NCI-H446 (cell line): Measurements from ENCODE around the gene TCTN2.

ENCODE experiments used
- DNase-seq, 2 experiments: peaks; one replicate each; lab custom pipeline; 2025; lab: John Stamatoyannopoulos, UW

TCTN2 gene

DNA sequence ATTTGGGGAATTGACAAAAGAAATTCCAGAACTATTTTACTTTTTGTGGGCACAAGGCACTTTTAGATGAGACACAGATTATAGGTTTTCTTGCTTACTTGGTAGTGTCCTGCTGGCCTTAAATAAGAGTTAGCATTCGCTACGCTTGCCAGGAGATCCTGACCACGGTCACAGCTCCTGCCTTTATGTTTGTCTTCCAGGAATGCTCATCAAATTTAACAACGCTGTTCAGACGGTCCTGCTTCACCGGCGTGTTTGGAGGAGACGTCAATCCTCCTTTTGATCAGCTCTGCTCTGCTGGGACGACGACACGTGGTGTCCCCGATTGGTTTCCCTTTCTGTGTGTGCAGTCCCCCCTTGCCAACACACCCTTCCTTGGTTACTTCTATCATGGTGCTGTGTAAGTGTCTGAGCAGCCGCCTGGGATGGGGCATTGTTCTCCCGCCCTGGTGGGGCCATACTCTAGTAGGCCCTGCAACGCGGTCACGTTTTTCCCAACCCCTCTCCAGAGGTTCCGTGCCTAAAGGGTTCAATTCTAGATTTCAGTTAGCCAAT lies 15.8 kb downstream of the TCTN2 start:
- no peak for DNase-seq

DNA sequence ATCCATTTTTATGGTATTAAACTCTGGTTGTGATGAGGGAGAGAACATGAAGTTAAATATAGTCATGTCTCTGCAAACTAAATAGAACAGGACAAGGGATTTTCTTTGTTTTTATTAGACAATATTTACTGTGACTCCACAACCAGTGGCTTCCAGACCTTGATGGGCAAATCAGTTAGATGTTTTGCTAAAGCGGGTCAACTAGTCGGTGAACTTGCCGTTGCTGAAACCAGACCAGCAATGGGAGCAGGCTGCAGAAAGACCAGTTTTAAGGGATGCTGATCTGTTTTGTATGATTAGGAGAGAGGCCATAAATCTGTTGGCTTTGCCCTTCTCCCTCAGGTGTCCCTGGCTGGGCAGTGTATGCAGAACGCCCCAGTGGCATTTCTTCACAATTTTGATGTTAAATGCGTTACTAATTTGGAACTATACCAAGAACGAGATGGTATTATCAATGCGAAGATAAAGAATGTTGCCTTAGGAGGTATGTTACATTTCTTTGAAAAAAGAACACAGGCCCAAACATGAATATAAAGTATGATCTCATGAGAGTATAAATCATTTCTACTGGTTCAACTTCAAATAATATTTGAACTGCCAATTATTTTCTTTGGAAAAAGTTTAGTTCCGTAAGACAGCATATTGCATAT lies 19.4 kb downstream of the TCTN2 start:
- DNase-seq: no peak

DNA sequence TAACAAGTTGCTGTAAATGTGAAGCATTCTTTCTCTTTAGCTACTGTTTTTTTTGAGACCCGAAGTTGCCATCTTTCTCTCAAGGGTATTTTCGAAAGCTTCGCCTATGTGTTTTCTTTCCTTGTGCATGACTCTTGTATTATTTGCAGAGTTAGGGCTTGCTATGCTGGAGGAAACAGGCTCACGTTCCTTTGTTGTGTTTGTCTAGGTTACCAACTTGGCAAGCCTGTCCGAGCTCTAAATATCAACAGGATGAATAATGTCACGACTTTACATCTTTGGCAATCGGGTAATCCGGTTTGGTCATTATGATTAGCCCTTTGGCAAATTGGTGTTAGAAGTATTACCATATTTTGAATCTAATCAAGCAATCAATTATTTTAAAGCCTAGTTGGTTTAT lies 25.3 kb downstream of the TCTN2 start:
- DNase-seq: no peak

GRCh38 chr12:123696646-123697045 lies 25.7 kb downstream of the TCTN2 start:
- DNase-seq: no peak

GRCh38 chr12:123705935-123706334 lies 35.0 kb downstream of the TCTN2 start:
- no peak for DNase-seq

- DNase-seq: no peak
These were observed 36.6 kb downstream of the TCTN2 start for GRCh38 chr12:123707466-123707865.

GRCh38 chr12:123712780-123713319 lies 41.9 kb downstream of the TCTN2 start:
- no peak for DNase-seq

- no peak for DNase-seq
These were observed 42.5 kb downstream of the TCTN2 start for GRCh38 chr12:123713398-123713797.

GRCh38 chr12:123713823-123714585 lies 43.1 kb downstream of the TCTN2 start:
- DNase-seq: no peak

DNA sequence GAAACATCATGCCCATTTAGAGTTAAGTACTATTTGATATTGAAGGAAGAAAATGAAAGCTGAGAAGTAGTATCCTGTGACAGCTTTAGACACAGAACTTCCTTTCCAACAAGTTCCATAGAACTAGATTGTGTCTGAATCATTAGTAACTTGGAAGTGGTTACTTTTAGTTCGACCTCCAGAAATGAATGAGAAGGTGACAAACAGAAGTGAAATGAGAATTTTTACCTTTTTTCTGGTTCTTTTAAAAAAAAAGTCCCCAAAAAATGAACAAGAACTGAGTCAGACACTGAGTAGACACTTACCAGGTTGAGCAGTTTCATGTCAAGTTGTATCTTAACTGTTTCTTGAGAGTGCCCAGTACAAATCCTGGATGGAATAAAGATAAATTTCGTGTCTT lies 44.3 kb downstream of the TCTN2 start:
- no peak for DNase-seq

GRCh38 chr12:123717350-123717749 lies 46.4 kb downstream of the TCTN2 start:
- DNase-seq: no peak

GRCh38 chr12:123720141-123720814 lies 49.4 kb downstream of the TCTN2 start:
- DNase-seq: no peak

- DNase-seq: no peak
These were observed 50.3 kb downstream of the TCTN2 start for GRCh38 chr12:123721245-123721644.

GRCh38 chr12:123723011-123723410 lies 52.1 kb downstream of the TCTN2 start:
- DNase-seq: no peak

- DNase-seq: no peak
These were observed 52.9 kb downstream of the TCTN2 start for GRCh38 chr12:123723765-123724164.

DNA sequence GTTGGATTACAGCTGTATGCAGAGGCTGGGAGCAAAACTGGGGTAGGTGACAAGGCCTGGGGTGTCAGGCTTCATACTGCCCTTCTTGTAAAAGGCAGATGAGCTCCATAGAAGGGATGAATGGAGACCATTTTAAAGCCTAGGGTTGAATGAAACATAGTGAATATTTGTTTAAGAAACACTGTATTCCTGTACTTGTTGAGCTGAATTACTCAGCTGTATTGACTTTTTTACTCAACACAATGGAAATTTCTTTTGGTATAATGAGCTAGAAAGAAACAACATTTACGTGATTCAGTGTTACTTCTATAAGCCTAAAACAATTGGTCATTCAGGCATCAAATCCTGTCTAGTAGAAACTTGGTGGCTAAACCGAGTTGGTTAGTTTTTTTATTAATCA lies 55.3 kb downstream of the TCTN2 start:
- DNase-seq: no peak

- no peak for DNase-seq
These were observed 56.0 kb downstream of the TCTN2 start for GRCh38 chr12:123726962-123727361.

- no peak for DNase-seq
These were observed 57.0 kb downstream of the TCTN2 start for GRCh38 chr12:123727878-123728277.

- no peak for DNase-seq
These were observed 60.7 kb downstream of the TCTN2 start for GRCh38 chr12:123731596-123731995.

- DNase-seq: no peak
These were observed 61.3 kb downstream of the TCTN2 start for GRCh38 chr12:123732251-123732650.

DNA sequence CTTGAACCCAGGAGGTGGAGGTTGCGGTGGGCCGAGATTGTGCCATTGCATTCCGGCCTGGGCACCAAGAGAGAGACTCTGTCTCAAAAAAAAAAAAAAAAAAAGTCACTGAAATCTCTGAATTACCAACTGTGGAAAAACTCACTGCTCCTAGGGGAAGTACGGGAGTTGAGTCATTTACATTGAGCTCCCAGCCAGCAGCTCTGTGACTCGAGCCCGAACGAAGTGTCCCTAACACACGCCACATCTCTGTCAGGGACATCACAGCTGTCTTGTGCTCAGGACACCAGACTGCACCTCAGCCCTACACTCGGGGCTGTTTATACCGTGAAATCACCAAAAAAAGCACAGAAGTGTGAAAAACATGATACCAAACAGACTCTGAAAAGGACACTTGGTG lies 62.3 kb downstream of the TCTN2 start:
- no peak for DNase-seq

DNA sequence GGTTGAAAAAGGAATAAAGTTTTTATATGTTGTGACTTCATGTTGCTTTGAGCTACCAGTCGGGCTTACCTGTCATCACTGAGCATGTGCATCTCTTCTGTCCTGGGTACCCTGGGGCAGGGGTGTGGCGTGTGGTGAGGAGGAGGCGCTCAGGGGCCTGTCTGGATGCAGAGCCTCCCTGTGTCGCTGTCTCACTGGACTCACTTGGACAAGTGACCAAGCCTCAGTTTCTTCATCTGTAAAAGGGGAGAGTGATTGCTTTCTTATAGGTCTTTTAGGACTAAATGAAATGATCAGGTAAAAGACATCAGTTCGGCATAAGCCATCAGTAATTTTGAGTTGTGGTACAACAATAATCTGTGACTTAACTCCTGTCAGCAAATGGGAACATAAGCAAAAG lies 63.4 kb downstream of the TCTN2 start:
- DNase-seq: no peak
